H1 (cell line): Measurements from ENCODE around the gene OR6F1.

Source experiments
- ASH2L ChIP-seq: fragments of 200-600, 300-600 bp; sonication (generic); IDR thresholded peaks from one replicate; pipeline ENCODE4 v1.7.1; 2017; ENCODE audit warnings: low read length
- CTBP2 ChIP-seq: IDR thresholded peaks from 2 replicates; pipeline ENCODE4 v1.7.0; 2011; ENCODE audit warnings: borderline replicate concordance, mild to moderate bottlenecking, moderate library complexity, mixed read lengths, low read length; ENCODE audit not compliant: insufficient read depth, insufficient read length
- EGR1 ChIP-seq: IDR thresholded peaks from 2 replicates; pipeline ENCODE4 v1.6.1; 2011; ENCODE audit warnings: low read depth, low read length, borderline replicate concordance
- EZH2 ChIP-seq: fragments of 200-600 bp; sonication (generic); IDR thresholded peaks from 2 replicates; pipeline ENCODE4 v1.7.1; 2012; ENCODE audit warnings: low read depth, mild to moderate bottlenecking, moderate library complexity, low read length, inconsistent platforms; ENCODE audit not compliant: severe bottlenecking
- GABPA ChIP-seq: IDR thresholded peaks from 2 replicates; pipeline ENCODE4 v1.6.1; 2011; ENCODE audit warnings: mild to moderate bottlenecking, low read length, moderate library complexity, borderline replicate concordance; ENCODE audit not compliant: insufficient read depth
- POLR2A ChIP-seq, 2 experiments: IDR thresholded peaks; 1 replicate in 1 of 2; 2 replicates in 1 of 2; pipeline ENCODE4 v1.6.1; 2011; ENCODE audit warnings: low read depth in 2 of 2, low read length in 2 of 2, mild to moderate bottlenecking in 2 of 2; ENCODE audit errors: control extremely low read depth in 1 of 2
- RAD21 ChIP-seq, 2 experiments: IDR thresholded peaks in 1 of 2; conservative IDR thresholded peaks in 1 of 2; 2 replicates each; pipeline ENCODE4 v1.6.1; 2011; ENCODE audit warnings: low read depth in 2 of 2, low read length in 2 of 2, improper control_type of control experiment in 1 of 2, inconsistent platforms in 1 of 2, mild to moderate bottlenecking in 1 of 2, moderate library complexity in 1 of 2
- RFX5 ChIP-seq: IDR thresholded peaks from 2 replicates; pipeline ENCODE4 v1.6.1; 2011; ENCODE audit warnings: low read depth, low read length, improper control_type of control experiment, borderline replicate concordance
- SP1 ChIP-seq: IDR thresholded peaks from 2 replicates; pipeline ENCODE4 v1.6.1; 2011; ENCODE audit warnings: low read depth, low read length
- TCF12 ChIP-seq: IDR thresholded peaks from 2 replicates; pipeline ENCODE4 v1.6.1; 2011; ENCODE audit warnings: low read depth, mild to moderate bottlenecking, low read length
- ZNF274 ChIP-seq: IDR thresholded peaks from 2 replicates; pipeline ENCODE4 v1.7.0; 2012; ENCODE audit warnings: low read length, borderline replicate concordance; ENCODE audit errors: extremely low read depth
- TF ChIP-seq, protein P1 (sequence below), 3 experiments: IDR thresholded peaks; 1 replicate in 2 of 3; 2 replicates in 1 of 3; pipeline versions ENCODE4 v1.5.1 to v1.6.1; 2011; ENCODE audit warnings: low read length in 3 of 3, mild to moderate bottlenecking in 3 of 3, inconsistent platforms in 2 of 3, low read depth in 1 of 3, moderate library complexity in 1 of 3; ENCODE audit not compliant: insufficient read depth in 1 of 3; ENCODE audit errors: control extremely low read depth in 1 of 3
- TF ChIP-seq, protein P2 (sequence below): IDR thresholded peaks from 2 replicates; pipeline ENCODE4 v1.6.1; 2011; ENCODE audit warnings: low read depth, mild to moderate bottlenecking, low read length; ENCODE audit not compliant: insufficient read depth

DNA sequence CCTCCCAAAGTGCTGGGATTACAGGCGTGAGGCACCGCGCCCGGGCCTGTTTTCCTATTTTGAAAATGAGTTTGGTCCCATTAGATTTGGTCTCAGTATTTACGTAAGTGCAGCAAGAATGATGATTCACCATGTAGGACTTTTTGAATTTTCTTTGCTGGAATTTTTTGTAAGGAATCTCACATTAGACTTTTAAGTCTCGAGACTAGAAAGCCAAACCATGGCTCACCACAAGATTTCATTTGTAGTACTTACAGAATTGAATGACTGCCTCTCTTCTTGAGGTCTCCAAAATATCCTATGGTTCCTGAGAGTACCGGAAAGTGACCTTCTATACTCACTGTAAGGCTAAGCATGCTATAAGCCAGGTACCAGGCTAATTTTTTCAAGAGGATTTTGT is 31.2 kb upstream of the OR6F1 start:
- TF ChIP-seq CTBP2 (no peak), SP1 (no peak), POLR2A (IDR thresholded peaks at IDR 0.05; ENCODE audit: control extremely low read depth in 1 of 2, low read depth in 2 of 2, low read length in 2 of 2) (no peak), ZNF274 (no peak), EGR1 (no peak), GABPA (no peak), EZH2 (no peak), RAD21 (IDR thresholded peaks at IDR 0.05 in 1 of 2, conservative IDR thresholded peaks at IDR 0.05 in 1 of 2; ENCODE audit: low read depth in 2 of 2, low read length in 2 of 2) (no peak), ASH2L (no peak), TCF12 (no peak), RFX5 (no peak)
- TF ChIP-seq, protein P1, sequence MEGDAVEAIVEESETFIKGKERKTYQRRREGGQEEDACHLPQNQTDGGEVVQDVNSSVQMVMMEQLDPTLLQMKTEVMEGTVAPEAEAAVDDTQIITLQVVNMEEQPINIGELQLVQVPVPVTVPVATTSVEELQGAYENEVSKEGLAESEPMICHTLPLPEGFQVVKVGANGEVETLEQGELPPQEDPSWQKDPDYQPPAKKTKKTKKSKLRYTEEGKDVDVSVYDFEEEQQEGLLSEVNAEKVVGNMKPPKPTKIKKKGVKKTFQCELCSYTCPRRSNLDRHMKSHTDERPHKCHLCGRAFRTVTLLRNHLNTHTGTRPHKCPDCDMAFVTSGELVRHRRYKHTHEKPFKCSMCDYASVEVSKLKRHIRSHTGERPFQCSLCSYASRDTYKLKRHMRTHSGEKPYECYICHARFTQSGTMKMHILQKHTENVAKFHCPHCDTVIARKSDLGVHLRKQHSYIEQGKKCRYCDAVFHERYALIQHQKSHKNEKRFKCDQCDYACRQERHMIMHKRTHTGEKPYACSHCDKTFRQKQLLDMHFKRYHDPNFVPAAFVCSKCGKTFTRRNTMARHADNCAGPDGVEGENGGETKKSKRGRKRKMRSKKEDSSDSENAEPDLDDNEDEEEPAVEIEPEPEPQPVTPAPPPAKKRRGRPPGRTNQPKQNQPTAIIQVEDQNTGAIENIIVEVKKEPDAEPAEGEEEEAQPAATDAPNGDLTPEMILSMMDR (IDR thresholded peaks at IDR 0.05; ENCODE audit: control extremely low read depth in 1 of 3, insufficient read depth in 1 of 3, low read depth in 1 of 3, low read length in 3 of 3): no peak
- TF ChIP-seq, protein P2, sequence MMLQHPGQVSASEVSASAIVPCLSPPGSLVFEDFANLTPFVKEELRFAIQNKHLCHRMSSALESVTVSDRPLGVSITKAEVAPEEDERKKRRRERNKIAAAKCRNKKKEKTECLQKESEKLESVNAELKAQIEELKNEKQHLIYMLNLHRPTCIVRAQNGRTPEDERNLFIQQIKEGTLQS: no peak
